PC-3 (cell line): ENCODE results near the gene SAP30BP. TPM values are rescaled to one million over a fixed set of nuclear protein-coding genes. Genes with fewer than 3 reads are reported as not detected.
A peak's percentile ranks its signal among the peaks of the same experiment; 100 is the strongest.

Experiments
- ATAC-seq: fragments of 200-7000 bp; cut with Tn5 transposase; 2 replicates; pipeline ENCODE4 v1.9.1; 2020; ENCODE audit warnings: mild to moderate bottlenecking, moderate library complexity
- BruUV-seq: library from RNA; stranded (reverse); fragments of 400-500 nt; replicated peaks from 2 replicates; lab custom pipeline; 2021; lab: Mats Ljungman, UMichigan
- CTCF ChIA-PET: fragments of 300-600 bp; sonication (Branson Sonifier 250); formaldehyde crosslinking; loops from one replicate; lab custom pipeline; 2022; ENCODE audit warnings: antibody characterized with exemption; lab: Charles Lee
- POLR2A ChIA-PET: fragments of 300-600 bp; sonication (Branson Sonifier 250); formaldehyde crosslinking; loops from one replicate; lab custom pipeline; 2022; ENCODE audit warnings: antibody characterized with exemption; ENCODE audit not compliant: unreplicated experiment; lab: Charles Lee
- DNase-seq: peaks from one replicate; pipeline ENCODE4 v3.0.0-alpha.2; 2015
- H2AFZ ChIP-seq: fragments of 300-600 bp; sonication (generic); 2 replicates; pipeline ENCODE4 v1.6.0; 2016; ENCODE audit warnings: antibody characterized with exemption, low read length
- H3F3A ChIP-seq: fragments of 300-600 bp; sonication (generic); one replicate; pipeline ENCODE4 v1.6.0; 2017; ENCODE audit warnings: antibody characterized with exemption, low read length, control low read depth, mild to moderate bottlenecking; ENCODE audit not compliant: unreplicated experiment
- H3K27ac ChIP-seq: fragments of 300-600 bp; sonication (generic); 2 replicates; pipeline ENCODE4 v1.5.1; 2016; ENCODE audit warnings: mild to moderate bottlenecking, low read length
- H3K27me3 ChIP-seq: fragments of 300-600 bp; sonication (generic); 2 replicates; pipeline ENCODE4 v1.6.1; 2016; ENCODE audit warnings: low read length, mixed read lengths
- H3K36me3 ChIP-seq: fragments of 300-600 bp; sonication (generic); 2 replicates; pipeline ENCODE4 v1.6.1; 2016; ENCODE audit warnings: low read depth, mixed run types, low read length, mixed read lengths
- H3K4me1 ChIP-seq: fragments of 300-600 bp; sonication (generic); 2 replicates; pipeline ENCODE4 v1.5.1; 2016; ENCODE audit warnings: low read length; ENCODE audit not compliant: insufficient read depth
- H3K4me2 ChIP-seq: fragments of 300-600 bp; sonication (generic); 2 replicates; pipeline ENCODE4 v1.6.0; 2016; ENCODE audit warnings: low read length
- H3K4me3 ChIP-seq: fragments of 300-600 bp; sonication (generic); 2 replicates; pipeline ENCODE4 v1.5.1; 2016; ENCODE audit warnings: mild to moderate bottlenecking, low read length, mixed read lengths
- H3K79me2 ChIP-seq: fragments of 300-600 bp; sonication (generic); 2 replicates; pipeline ENCODE4 v1.6.1; 2017; ENCODE audit warnings: low read length, mixed read lengths
- H3K9ac ChIP-seq: fragments of 300-600 bp; sonication (generic); 2 replicates; pipeline ENCODE4 v1.6.0; 2016; ENCODE audit warnings: mild to moderate bottlenecking, low read length
- H3K9me2 ChIP-seq: fragments of 300-600 bp; sonication (generic); replicated peaks from 2 replicates; pipeline ENCODE4 v1.6.1; 2016; ENCODE audit warnings: mixed run types, low read length, mixed read lengths
- H3K9me3 ChIP-seq: fragments of 300-600 bp; sonication (generic); 2 replicates; pipeline ENCODE4 v1.6.1; 2016; ENCODE audit warnings: low read length, mixed read lengths
- H4K20me1 ChIP-seq: fragments of 300-600 bp; sonication (generic); 2 replicates; pipeline ENCODE4 v1.6.1; 2016; ENCODE audit warnings: low read length, mixed read lengths
- EZH2 ChIP-seq: fragments of 300-600 bp; sonication (generic); IDR thresholded peaks from one replicate; pipeline ENCODE4 v1.6.1; 2017; ENCODE audit warnings: antibody characterized with exemption, mild to moderate bottlenecking, low read length; ENCODE audit not compliant: unreplicated experiment
- EZH2phosphoT487 ChIP-seq: fragments of 300-600 bp; sonication (generic); IDR thresholded peaks from 2 replicates; pipeline ENCODE4 v1.6.1; 2018; ENCODE audit warnings: mild to moderate bottlenecking, antibody characterized with exemption, low read length, borderline replicate concordance
- intact Hi-C: fragments of 100-400 bp; cut with micrococcal nuclease; formaldehyde crosslinking; loops from 2 replicates; pipeline ENCODE4 v1.9.0; 2023
- total RNA-seq: library from RNA; depleted of rRNA; stranded (reverse); fragments of >200 nt; gene quantifications from 2 replicates; pipeline ENCODE4 v1.2.3, GENCODE V29; 2014
- TF ChIP-seq, protein P1 (sequence below): fragments of 300-600 bp; sonication (generic); conservative IDR thresholded peaks from 2 replicates; pipeline ENCODE4 v1.5.1; 2017; ENCODE audit warnings: antibody characterized with exemption, low read depth, mild to moderate bottlenecking, low read length

Gene SAP30BP
- total RNA-seq, 1 experiment from 2014 or later: 97.8 TPM

DNA sequence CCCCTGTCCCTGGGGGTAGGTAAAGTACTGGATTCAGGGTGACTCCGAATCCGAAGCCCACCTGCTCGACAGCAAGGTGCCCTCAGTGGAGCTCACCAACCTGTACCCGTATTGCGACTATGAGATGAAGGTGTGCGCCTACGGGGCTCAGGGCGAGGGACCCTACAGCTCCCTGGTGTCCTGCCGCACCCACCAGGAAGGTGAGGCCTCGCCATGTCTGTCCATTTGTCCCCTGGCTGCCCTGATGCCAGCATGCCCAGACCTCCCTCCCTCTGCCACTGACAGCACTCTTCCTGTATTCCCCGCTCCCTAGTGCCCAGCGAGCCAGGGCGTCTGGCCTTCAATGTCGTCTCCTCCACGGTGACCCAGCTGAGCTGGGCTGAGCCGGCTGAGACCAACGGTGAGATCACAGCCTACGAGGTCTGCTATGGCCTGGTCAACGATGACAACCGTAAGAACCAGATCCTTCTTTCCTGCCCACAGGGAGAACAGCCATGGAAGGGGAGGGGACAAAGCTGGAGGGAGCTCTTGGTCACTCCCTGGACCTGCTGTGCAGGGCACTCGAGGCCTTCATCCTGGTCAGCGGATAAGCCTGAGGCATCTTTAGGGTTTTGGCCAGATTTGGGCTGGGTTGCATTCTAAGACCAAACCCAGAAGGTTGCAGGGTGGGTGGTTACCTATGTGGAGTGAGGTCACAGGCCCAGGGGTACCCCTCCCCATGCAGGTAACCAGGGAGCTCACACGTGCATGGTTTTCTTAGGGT lies 83.7 kb downstream of the SAP30BP start:
- intact Hi-C loops: loop anchor here (1.0 kb wide), 1 partner anchor 118 kb away; the partner anchor contains the start of gene SMIM5
- POLR2A ChIA-PET: no interaction called here

DNA sequence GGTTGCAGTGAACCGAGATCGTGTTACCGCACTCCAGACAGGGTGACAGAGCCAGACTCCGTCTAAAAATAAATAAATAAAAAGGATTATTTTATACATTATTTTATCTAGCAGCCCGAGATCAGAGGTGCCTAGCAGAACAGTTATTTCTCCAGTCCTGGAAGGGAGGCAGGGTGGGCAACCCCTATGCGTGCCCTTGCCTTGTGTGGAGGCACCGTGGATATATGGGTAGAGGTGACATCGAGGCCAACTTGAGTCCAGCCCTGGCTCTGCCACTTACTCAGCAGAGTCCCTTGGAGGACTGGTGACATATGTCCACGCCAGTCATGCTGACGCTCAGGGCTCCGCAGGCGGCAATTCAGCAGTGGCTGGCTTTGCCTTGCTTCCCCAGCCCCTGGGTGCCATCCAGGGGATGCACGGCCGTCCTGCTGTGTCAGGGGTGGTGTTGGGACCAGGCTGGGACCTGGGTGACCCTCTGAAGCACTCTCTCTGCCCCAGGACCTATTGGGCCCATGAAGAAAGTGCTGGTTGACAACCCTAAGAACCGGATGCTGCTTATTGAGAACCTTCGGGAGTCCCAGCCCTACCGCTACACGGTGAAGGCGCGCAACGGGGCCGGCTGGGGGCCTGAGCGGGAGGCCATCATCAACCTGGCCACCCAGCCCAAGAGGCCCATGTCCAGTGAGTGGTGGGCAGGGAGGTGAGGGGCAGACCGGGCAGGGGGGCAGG lies 84.7 kb downstream of the SAP30BP start:
- H3K79me2 ChIP-seq: no peaks in the 10 kb centered on the region

More for the DNA sequence above, 83.7 kb downstream of the SAP30BP start:
- ATAC-seq: no peak
- Histone ChIP-seq H3K27ac (no peak overlapping the region), H3K4me1 (no peaks in the 10 kb centered on the region), H3F3A (no peaks in the 10 kb centered on the region), H3K4me3 (no peak overlapping the region), H3K79me2 (no peaks in the 10 kb centered on the region), H3K9me2 (no peaks in the 10 kb centered on the region), H3K9ac (no peak overlapping the region), H4K20me1 (no peaks in the 10 kb centered on the region), H3K27me3 (no peaks in the 10 kb centered on the region), H3K36me3 (peaks cover 55% of the 10 kb centered on the region), H3K4me2 (no peak overlapping the region), H3K9me3 (no peaks in the 10 kb centered on the region), H2AFZ (no peak overlapping the region)
- TSS peak; percentile 10 for BruUV-seq
- CTCF ChIA-PET: interaction anchor here (0.5 to 1.3 kb wide), 3 partner anchors 72 to 1515 kb away, joined by 4 to 9 read pairs (median 5); partner anchors contain the start of gene SMIM5
- TF ChIP-seq EZH2 (no peak), EZH2phosphoT487 (no peak)
- TF ChIP-seq, protein P1, sequence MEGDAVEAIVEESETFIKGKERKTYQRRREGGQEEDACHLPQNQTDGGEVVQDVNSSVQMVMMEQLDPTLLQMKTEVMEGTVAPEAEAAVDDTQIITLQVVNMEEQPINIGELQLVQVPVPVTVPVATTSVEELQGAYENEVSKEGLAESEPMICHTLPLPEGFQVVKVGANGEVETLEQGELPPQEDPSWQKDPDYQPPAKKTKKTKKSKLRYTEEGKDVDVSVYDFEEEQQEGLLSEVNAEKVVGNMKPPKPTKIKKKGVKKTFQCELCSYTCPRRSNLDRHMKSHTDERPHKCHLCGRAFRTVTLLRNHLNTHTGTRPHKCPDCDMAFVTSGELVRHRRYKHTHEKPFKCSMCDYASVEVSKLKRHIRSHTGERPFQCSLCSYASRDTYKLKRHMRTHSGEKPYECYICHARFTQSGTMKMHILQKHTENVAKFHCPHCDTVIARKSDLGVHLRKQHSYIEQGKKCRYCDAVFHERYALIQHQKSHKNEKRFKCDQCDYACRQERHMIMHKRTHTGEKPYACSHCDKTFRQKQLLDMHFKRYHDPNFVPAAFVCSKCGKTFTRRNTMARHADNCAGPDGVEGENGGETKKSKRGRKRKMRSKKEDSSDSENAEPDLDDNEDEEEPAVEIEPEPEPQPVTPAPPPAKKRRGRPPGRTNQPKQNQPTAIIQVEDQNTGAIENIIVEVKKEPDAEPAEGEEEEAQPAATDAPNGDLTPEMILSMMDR: no peak
- no peak for DNase-seq

More for the DNA sequence above, 84.7 kb downstream of the SAP30BP start:
- ATAC-seq (no peak), DNase-seq (no peak)
- Histone ChIP-seq H3K4me1 (no peaks in the 10 kb centered on the region), H3K27me3 (no peaks in the 10 kb centered on the region), H3K27ac (no peak overlapping the region), H3K4me2 (no peak overlapping the region), H2AFZ (no peak overlapping the region), H4K20me1 (no peaks in the 10 kb centered on the region), H3K36me3 (peaks cover 62% of the 10 kb centered on the region), H3K4me3 (no peak overlapping the region), H3K9me2 (no peaks in the 10 kb centered on the region), H3F3A (no peaks in the 10 kb centered on the region), H3K9me3 (no peaks in the 10 kb centered on the region), H3K9ac (no peak overlapping the region)
- no TSS peak for BruUV-seq
- intact Hi-C loops: no loop called here
- ChIA-PET POLR2A (no interaction called here), CTCF (no interaction called here)
- TF ChIP-seq, protein P1: no peak
- no peak for TF ChIP-seq EZH2
- no peak for TF ChIP-seq EZH2phosphoT487
